H1 (cell line): Measurements from ENCODE around the gene FAM222B.

Experiments used
- ATF2 ChIP-seq: IDR thresholded peaks from 2 replicates; pipeline ENCODE4 v1.6.1; 2012; ENCODE audit warnings: low read length, inconsistent platforms
- CEBPB ChIP-seq: IDR thresholded peaks from 2 replicates; pipeline ENCODE4 v1.6.1; 2012; ENCODE audit warnings: low read depth, low read length
- CREB1 ChIP-seq: IDR thresholded peaks from 2 replicates; pipeline ENCODE4 v1.6.1; 2012; ENCODE audit warnings: inconsistent platforms
- GTF2F1 ChIP-seq: IDR thresholded peaks from 2 replicates; pipeline ENCODE4 v1.6.1; 2012; ENCODE audit warnings: low read depth, low read length, improper control_type of control experiment, borderline replicate concordance
- HDAC2 ChIP-seq, 2 experiments: fragments of 300-600 bp in 1 of 2; sonication (generic) in 1 of 2; IDR thresholded peaks; 2 replicates each; pipeline ENCODE4 v1.6.1; 2011 to 2012; ENCODE audit warnings: low read depth in 2 of 2, low read length in 2 of 2, mild to moderate bottlenecking in 2 of 2, moderate library complexity in 2 of 2, borderline replicate concordance in 1 of 2, inconsistent platforms in 1 of 2
- KDM5A ChIP-seq: fragments of 200-600 bp; IDR thresholded peaks from 2 replicates; pipeline ENCODE4 v1.7.1; 2012; ENCODE audit warnings: mild to moderate bottlenecking, low read length, inconsistent platforms, mixed read lengths
- MAX ChIP-seq: IDR thresholded peaks from 2 replicates; pipeline ENCODE4 v1.6.1; 2012; ENCODE audit warnings: inconsistent platforms
- NANOG ChIP-seq: IDR thresholded peaks from 2 replicates; pipeline ENCODE4 v1.6.1; 2011; ENCODE audit warnings: low read length, low read depth, mild to moderate bottlenecking, inconsistent platforms; ENCODE audit not compliant: insufficient read depth, poor library complexity, severe bottlenecking
- POLR2A ChIP-seq, 2 experiments: IDR thresholded peaks; 1 replicate in 1 of 2; 2 replicates in 1 of 2; pipeline ENCODE4 v1.6.1; 2011; ENCODE audit warnings: low read depth in 2 of 2, low read length in 2 of 2, mild to moderate bottlenecking in 2 of 2; ENCODE audit errors: control extremely low read depth in 1 of 2
- POLR2AphosphoS5 ChIP-seq: IDR thresholded peaks from 2 replicates; pipeline ENCODE4 v1.6.1; 2011; ENCODE audit warnings: low read depth, low read length
- SIX5 ChIP-seq: IDR thresholded peaks from 2 replicates; pipeline ENCODE4 v1.6.1; 2011; ENCODE audit warnings: mild to moderate bottlenecking, low read depth, low read length
- YY1 ChIP-seq: IDR thresholded peaks from 2 replicates; pipeline ENCODE4 v1.6.1; 2011; ENCODE audit warnings: low read depth, mild to moderate bottlenecking, low read length
- TF ChIP-seq, protein P1 (sequence below), 3 experiments: IDR thresholded peaks; 1 replicate in 2 of 3; 2 replicates in 1 of 3; pipeline versions ENCODE4 v1.5.1 to v1.6.1; 2011; ENCODE audit warnings: low read length in 3 of 3, mild to moderate bottlenecking in 3 of 3, inconsistent platforms in 2 of 3, low read depth in 1 of 3, moderate library complexity in 1 of 3; ENCODE audit not compliant: insufficient read depth in 1 of 3; ENCODE audit errors: control extremely low read depth in 1 of 3

- TF ChIP-seq, protein P1, sequence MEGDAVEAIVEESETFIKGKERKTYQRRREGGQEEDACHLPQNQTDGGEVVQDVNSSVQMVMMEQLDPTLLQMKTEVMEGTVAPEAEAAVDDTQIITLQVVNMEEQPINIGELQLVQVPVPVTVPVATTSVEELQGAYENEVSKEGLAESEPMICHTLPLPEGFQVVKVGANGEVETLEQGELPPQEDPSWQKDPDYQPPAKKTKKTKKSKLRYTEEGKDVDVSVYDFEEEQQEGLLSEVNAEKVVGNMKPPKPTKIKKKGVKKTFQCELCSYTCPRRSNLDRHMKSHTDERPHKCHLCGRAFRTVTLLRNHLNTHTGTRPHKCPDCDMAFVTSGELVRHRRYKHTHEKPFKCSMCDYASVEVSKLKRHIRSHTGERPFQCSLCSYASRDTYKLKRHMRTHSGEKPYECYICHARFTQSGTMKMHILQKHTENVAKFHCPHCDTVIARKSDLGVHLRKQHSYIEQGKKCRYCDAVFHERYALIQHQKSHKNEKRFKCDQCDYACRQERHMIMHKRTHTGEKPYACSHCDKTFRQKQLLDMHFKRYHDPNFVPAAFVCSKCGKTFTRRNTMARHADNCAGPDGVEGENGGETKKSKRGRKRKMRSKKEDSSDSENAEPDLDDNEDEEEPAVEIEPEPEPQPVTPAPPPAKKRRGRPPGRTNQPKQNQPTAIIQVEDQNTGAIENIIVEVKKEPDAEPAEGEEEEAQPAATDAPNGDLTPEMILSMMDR (IDR thresholded peaks at IDR 0.05; ENCODE audit: control extremely low read depth in 1 of 3, insufficient read depth in 1 of 3, low read depth in 1 of 3, low read length in 3 of 3), result peak in 2 of 3 experiments; percentile 29 to 50; a peak in 2 of 4 replicates
- TF ChIP-seq POLR2AphosphoS5, result no peak
- no peak for TF ChIP-seq GTF2F1
- no peak for TF ChIP-seq MAX
- TF ChIP-seq CREB1, result no peak
- TF ChIP-seq ATF2, result no peak
- TF ChIP-seq KDM5A, result no peak
- no peak for TF ChIP-seq YY1
- TF ChIP-seq SIX5, result no peak
- no peak for TF ChIP-seq POLR2A (IDR thresholded peaks at IDR 0.05; ENCODE audit: control extremely low read depth in 1 of 2, low read depth in 2 of 2, low read length in 2 of 2)
- no peak for TF ChIP-seq NANOG
- no peak for TF ChIP-seq HDAC2 (IDR thresholded peaks at IDR 0.05; ENCODE audit: borderline replicate concordance in 1 of 2, low read depth in 2 of 2, low read length in 2 of 2)
- TF ChIP-seq CEBPB, result no peak
Observed at GRCh38 chr17:28706471-28707338, 135.9 kb downstream of the FAM222B start.
